Bone marrow (tissue), 2 donors: ENCODE data around the gene PRAMEF2.
"Not testable (repeated sequence)": the region's sequence is repeated elsewhere in the genome, so short reads cannot be mapped to it uniquely, and the experiment has no call there.

Experiments used
- DNase-seq, 2 donors: peaks; one replicate each; lab custom pipeline; 2025; lab: John Stamatoyannopoulos, UW

PRAMEF2 gene

DNA sequence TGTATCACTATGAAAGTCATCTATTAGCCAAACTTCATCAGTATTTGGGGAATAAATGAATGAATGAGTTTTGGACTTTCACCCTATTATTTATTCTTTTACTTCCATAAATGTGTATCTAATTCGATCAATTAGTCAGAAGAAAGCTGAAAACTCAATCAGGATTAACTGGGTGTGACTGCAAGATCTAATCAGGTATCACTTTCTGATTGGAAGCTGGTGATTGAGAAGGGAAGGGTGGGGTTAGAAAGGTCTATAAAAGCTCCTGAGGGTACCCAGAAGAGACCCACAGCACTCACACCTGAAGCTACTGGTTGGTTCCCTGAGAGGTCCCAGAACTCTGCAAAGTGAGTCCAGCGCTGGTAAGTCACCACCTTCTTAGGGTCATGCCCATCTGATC is at the start of gene PRAMEF2:
TSS of gene PRAMEF2 (plus strand) at position 301 of the 400 bp plus-strand sequence. CDS start 1,924 bp downstream, outside the sequence.
- not testable (repeated sequence) for DNase-seq

DNA sequence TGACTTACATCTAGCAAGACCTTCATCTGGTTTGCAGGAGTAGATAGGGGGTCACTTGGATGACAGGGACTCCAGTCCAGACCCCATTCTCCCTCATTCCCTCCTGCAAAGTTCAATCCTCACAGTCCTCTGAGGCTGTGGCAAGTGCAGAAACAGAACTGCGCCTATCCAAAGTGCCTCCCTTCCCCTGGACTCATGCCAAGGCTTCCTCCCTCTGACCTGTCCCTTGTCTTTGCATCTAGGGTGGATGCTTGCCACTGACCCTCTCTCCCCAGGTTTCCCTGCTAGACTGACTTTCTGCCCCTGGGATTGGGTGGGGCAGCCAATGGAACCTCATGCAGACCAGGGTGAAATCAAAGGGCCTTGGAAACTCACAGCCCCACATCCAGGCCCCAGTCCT is 47.0 kb upstream of the PRAMEF2 start:
- no peak for DNase-seq

GRCh38 chr1:12810691-12811408 is 46.0 kb upstream of the PRAMEF2 start:
- DNase-seq, result no peak

GRCh38 chr1:12811409-12811784 is 45.5 kb upstream of the PRAMEF2 start:
- DNase-seq, result no peak

DNA sequence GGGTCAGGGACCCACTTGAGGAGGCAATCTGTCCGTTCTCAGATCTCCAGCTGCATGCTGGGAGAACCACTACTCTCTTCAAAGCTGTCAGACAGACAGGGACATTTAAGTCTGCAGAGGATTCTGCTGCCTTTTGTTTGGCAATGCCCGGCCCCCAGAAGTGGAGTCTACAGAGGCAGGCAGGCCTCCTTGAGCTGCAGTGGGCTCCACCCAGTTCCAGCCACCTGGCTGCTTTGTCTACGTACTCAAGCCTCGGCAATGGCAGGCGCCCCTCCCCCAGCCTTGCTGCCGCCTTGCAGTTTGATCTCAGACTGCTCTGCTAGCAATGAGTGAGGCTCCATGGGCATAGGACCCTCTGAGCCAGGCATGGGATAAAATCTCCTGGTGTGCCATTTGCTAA is 37.8 kb upstream of the PRAMEF2 start:
- DNase-seq, result not testable (repeated sequence)

DNA sequence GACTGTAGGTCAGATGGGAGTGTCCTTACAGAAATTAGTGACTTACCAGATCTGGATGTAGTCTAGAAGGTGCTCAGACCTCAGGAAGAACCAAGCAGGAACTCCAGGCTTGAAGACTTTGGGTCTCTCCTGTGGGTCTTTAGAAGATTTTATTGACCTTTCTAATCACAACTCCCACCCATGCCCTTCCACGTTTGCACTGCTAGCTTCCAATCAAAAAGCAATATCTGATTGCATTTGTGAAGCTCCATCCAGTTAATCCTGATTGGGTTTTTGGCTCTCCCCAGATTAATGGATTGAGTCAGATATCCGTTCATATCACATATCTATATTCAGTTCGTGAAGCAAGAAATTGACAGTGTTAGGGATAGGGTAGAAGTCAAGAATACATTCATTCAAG is 25.6 kb upstream of the PRAMEF2 start, which contains the start of gene PRAMEF11:
TSS of gene PRAMEF11 (minus strand) at position 101 of the 400 bp plus-strand sequence. CDS start 2,621 bp downstream, outside the sequence.
- not testable (repeated sequence) for DNase-seq

GRCh38 chr1:12833251-12833650 is 23.6 kb upstream of the PRAMEF2 start:
- not testable (repeated sequence) for DNase-seq

DNA sequence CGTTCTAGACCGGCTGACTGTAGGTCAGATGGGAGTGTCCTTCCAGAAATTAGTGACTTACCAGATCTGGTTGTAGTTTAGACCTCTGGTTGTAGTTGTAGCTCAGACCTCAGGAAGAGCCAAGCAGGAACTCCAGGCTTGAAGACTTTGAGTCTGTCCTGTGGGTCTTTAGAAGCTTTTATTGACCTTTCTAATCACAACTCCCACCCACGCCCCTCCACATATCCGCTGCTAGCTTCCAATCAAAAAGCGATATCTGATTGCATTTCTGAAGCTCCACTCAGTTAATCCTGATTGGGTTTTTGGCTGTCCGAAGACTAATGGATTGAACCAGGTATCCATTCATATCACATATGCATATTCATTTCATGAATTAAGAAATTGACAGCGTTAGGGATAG is 8.3 kb upstream of the PRAMEF2 start, which contains the start of gene HNRNPCL1:
TSS of gene HNRNPCL1 (minus strand) at position 101 of the 400 bp plus-strand sequence. CDS start 431 bp downstream, outside the sequence.
- DNase-seq, result not testable (repeated sequence)

- no peak for DNase-seq
Observed at GRCh38 chr1:12851779-12852178, 5.1 kb upstream of the PRAMEF2 start.

DNA sequence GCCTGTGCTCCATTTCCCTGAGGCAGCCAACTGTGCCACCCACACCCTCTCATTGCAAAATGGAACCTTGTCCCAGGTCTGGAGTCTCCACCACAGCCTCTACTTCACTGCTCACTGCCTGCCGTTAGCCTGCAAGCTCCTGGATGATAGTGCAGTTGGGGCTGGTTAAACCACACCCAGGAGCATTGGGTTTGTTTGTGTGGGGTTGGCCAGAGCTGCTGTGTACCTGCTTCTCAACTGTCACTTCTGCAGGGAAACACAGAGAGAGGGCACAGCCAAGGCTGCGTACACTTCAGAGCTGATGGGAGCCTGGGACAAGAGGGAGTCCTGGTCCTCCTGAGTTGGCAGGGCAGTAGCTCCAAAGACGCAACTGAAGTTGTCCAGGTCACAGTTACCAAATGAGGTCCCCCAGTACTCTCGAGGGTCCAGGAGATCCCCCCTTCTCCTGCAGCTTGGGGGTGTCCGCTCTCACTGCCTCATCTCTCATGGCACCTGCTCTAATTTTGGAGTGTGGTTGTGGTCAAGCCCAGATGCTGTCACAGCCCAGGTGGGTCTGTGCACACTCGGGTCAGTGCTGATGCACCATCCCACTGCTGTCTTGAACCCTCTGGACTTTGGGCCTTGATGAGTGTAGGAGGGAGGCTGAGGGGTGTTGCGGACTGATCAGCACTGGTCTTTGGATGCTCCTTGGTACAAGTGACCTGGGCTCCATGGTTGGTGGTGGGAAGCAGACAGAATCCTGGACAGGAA is 6.4 kb downstream of the PRAMEF2 start:
- not testable (repeated sequence) for DNase-seq

- DNase-seq, result not testable (repeated sequence)
Observed at GRCh38 chr1:12878453-12878852, 21.6 kb downstream of the PRAMEF2 start.

- DNase-seq, result not testable (repeated sequence)
Observed at GRCh38 chr1:12886101-12886500, 29.2 kb downstream of the PRAMEF2 start, which contains the start of gene PRAMEF4. Gene PRAMEF4 (minus strand): TSS chr1:12886201. CDS start chr1:12883394, 2,807 bp downstream.

DNA sequence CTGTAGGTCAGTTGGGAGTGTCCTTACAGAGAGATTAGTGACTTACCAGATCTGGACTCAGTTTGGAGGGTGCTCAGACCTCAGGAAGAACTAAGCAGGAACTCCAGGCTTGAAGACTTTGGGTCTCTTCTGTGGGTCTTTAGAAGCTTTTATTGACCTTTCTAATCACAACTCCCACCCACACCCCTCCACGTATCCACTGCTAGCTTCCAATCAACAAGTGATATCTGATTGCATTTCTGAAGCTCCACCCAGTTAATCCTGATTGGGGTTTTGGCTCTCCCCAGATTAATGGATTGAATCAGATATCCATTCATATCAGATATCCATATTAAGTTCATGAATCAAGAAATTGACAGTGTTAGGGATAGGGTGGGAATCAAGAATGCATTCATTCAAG is 41.3 kb downstream of the PRAMEF2 start, which contains the start of gene PRAMEF10:
TSS of gene PRAMEF10 (minus strand) at position 101 of the 400 bp plus-strand sequence. CDS start 2,423 bp downstream, outside the sequence.
- DNase-seq, result not testable (repeated sequence)

- DNase-seq, result not testable (repeated sequence)
Observed at GRCh38 chr1:12899186-12899585, 42.3 kb downstream of the PRAMEF2 start.

DNA sequence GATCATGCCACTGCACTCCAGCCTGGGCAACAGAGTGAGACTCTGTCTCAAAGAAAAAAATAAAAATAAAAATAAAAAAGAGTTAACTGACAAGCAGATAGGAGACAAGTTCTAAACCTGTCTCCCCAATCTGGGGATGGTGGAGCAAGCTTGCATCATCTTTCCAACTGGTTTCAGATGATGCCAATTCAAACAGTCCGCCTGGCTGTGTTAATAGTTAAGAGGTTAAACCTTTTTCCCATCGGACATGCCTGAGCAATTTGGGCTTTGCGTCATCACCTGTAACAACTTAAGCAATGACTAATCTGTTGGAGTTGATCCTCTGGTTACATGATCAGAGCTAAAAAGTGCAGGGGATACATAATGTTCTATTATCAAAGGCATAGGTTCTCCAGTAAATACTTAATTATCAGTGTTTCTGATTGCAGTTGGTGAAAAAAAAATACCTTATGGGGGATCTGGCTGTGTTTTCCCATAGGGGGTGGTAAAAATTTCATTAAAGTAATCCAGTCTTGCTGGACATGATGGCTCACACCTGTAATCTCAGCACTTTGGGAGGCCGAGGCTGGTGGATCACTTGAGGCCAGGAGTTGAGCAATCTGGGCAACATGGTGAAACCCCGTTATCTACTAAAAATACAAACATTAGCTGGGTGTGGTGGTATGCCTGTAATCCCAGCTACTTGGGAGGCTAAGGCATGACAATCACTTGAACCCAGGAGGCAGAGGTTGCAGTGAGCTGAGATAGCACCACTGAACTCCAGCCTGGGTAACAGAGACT is 47.1 kb downstream of the PRAMEF2 start:
- not testable (repeated sequence) for DNase-seq
